ENCODE data around the gene WNT10A.

DNA sequence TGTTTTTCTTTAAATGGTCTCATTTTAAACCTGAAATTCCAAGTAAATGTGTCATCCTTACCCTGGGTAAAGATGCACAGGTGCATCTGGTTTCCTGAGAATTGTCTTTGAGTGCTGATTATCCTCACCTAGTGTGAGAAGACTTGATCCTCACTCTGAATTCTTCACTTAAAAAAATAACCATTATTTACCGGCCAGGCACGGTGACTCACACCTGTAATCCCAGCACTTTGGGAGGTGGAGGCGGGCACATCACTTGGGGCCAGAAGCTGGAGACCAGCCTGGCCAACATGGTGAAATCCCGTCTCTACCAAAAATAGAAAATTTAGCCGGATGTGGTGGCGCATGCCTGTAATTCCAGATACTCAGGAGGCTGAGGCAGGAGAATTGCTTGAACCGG is 30.9 kb upstream of the WNT10A start:
- TF ChIP-seq HDGF (IDR thresholded peaks at IDR 0.05; ENCODE audit: borderline replicate concordance) (no peak), BHLHE40 (IDR thresholded peaks at IDR 0.05; ENCODE audit: borderline replicate concordance) (no peak), FOXK2 (IDR thresholded peaks at IDR 0.05) (no peak)
- TF ChIP-seq, protein P1, sequence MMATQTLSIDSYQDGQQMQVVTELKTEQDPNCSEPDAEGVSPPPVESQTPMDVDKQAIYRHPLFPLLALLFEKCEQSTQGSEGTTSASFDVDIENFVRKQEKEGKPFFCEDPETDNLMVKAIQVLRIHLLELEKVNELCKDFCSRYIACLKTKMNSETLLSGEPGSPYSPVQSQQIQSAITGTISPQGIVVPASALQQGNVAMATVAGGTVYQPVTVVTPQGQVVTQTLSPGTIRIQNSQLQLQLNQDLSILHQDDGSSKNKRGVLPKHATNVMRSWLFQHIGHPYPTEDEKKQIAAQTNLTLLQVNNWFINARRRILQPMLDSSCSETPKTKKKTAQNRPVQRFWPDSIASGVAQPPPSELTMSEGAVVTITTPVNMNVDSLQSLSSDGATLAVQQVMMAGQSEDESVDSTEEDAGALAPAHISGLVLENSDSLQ (IDR thresholded peaks at IDR 0.05), result no peak

Measured in HEK293T (cell line).